Thymus (tissue), 11 donors: ENCODE results near the gene SMIM23. TPM values are rescaled to one million over a fixed set of nuclear protein-coding genes. Genes with fewer than 3 reads are reported as not detected.
"Not testable (repeated sequence)": the region's sequence is repeated elsewhere in the genome, so short reads cannot be mapped to it uniquely, and the experiment has no call there.

Experiments used
- DNase-seq, 9 donors: peaks; one replicate each; pipeline ENCODE4 v3.0.0-alpha.2; 2013; ENCODE audit warnings: low spot score in 9 of 9, low read depth in 6 of 9, missing footprints in 1 of 9
- H3K27ac ChIP-seq, 2 donors: one replicate each; pipeline ENCODE4 v1.5.1; 2013; ENCODE audit warnings: control low read depth in 1 of 2, low read depth in 1 of 2, low read length in 1 of 2, mild to moderate bottlenecking in 1 of 2, moderate library complexity in 1 of 2
- H3K27me3 ChIP-seq, 2 donors: one replicate each; pipeline ENCODE4 v1.5.1; 2013; ENCODE audit warnings: low read length in 1 of 2; ENCODE audit not compliant: control insufficient read depth in 2 of 2, insufficient read depth in 1 of 2
- H3K36me3 ChIP-seq, 2 donors: one replicate each; pipeline ENCODE4 v1.5.1; 2013; ENCODE audit warnings: low read length in 1 of 2, mild to moderate bottlenecking in 1 of 2, moderate library complexity in 1 of 2; ENCODE audit not compliant: control insufficient read depth in 2 of 2, insufficient read depth in 2 of 2
- H3K4me1 ChIP-seq, 2 donors: one replicate each; pipeline ENCODE4 v1.5.1; 2013; ENCODE audit warnings: low read length in 2 of 2; ENCODE audit not compliant: control insufficient read depth in 2 of 2, insufficient read depth in 2 of 2
- H3K4me3 ChIP-seq, 2 donors: one replicate each; pipeline ENCODE4 v1.5.1; 2013; ENCODE audit warnings: low read length in 2 of 2, control low read depth in 1 of 2, mild to moderate bottlenecking in 1 of 2
- H3K9me3 ChIP-seq, 2 donors: one replicate each; pipeline ENCODE4 v1.5.1; 2013; ENCODE audit warnings: low read length in 1 of 2, mild to moderate bottlenecking in 1 of 2; ENCODE audit not compliant: control insufficient read depth in 2 of 2, insufficient read depth in 1 of 2
- WGBS: extraction: QIAGEN DNeasy Blood & Tissue Kit; methylation state at CpG from one replicate; pipeline ENCODE4 v1.1.7; 2013; 5-methylcytosine and 5-hydroxymethylcytosine counted together
- polyA plus RNA-seq: library from polyadenylated mRNA; stranded (reverse); fragments of 200-250 nt; gene quantifications from one replicate; pipeline ENCODE4 v1.2.3, GENCODE V29; 2013
- total RNA-seq: library from RNA; stranded (reverse); fragments of 120-200 nt; gene quantifications from one replicate; pipeline ENCODE4 v1.2.4, GENCODE V29; 2013
- donor health status: healthy.

The SMIM23 gene
- total and polyA plus RNA-seq, 2 donors = 0.02 TPM; not detected in 1

DNA sequence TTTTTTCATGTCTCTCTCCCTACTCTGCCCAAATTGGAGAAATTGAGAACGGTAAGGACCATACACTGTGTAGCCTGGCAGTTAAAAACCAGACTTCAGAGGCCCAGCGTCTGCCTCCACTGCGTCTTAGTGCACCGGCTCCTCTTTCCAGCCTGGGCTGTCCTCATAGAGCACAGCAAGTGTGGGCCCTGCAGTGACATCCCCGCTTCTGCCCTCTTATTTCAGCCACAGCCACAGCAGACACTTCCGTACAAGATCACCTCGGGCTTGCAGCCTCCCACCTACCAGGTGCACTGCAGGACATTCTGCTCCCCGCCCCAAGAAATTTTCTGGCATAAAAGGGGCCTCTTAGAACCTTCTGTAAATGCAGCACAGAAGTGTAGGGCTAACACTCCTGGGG lies 21.4 kb upstream of the SMIM23 start:
- WGBS = 95% methylated on average over 8 of the region's 8 CpGs
- H3K4me3 ChIP-seq = no peak overlapping the region
- H3K9me3 ChIP-seq = no peaks in the 10 kb centered on the region
- H3K36me3 ChIP-seq = no peaks in the 10 kb centered on the region
- no peak for DNase-seq
- H3K27ac ChIP-seq = no peak overlapping the region
- no peaks in the 10 kb centered on the region for H3K27me3 ChIP-seq
- no peaks in the 10 kb centered on the region for H3K4me1 ChIP-seq

DNA sequence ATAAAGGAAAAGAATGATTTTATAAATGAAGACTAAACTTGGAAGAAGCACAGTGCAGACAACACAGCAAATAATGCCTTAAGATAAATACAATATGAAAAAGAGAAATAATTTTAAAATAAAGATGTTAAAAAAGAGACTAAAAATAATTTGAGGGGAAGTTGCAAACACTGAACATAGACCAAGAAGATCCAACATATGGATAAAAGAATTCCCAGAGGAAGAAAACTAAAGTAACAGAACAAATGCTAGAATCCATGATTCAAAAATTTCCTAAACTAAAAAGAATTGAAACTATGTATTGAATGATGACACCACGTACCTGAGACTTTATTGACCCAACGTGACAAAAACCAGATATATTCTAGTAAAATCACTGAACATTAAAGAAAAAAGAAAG lies 18.7 kb upstream of the SMIM23 start:
- Histone ChIP-seq H3K27ac (no peak overlapping the region), H3K36me3 (no peaks in the 10 kb centered on the region), H3K9me3 (no peaks in the 10 kb centered on the region), H3K4me1 (no peaks in the 10 kb centered on the region), H3K4me3 (no peak overlapping the region), H3K27me3 (no peaks in the 10 kb centered on the region)
- WGBS = 97% methylated on average over 2 of the region's 2 CpGs
- no peak for DNase-seq

DNA sequence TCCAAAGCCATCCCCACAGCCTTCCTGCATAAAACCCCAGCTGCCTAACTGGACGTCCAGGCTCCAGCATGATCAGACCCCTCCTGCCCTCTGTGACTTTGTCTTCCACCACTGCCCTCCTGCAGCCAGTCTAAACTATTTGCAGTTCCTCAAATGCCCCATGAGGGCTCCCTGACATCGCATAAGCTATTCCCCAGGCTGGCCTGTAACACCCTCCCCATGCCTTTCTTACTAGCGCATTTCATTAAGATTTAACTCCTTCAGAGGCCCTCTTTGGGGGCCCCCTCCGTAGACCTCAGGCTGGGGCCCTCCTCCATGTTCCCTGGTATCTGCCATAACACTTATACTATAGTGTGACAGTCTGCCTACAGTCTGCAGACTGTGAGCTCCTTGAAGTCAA lies 15.5 kb upstream of the SMIM23 start:
- DNase-seq = no peak
- no peaks in the 10 kb centered on the region for H3K9me3 ChIP-seq
- no peaks in the 10 kb centered on the region for H3K4me1 ChIP-seq
- H3K27me3 ChIP-seq = no peaks in the 10 kb centered on the region
- H3K4me3 ChIP-seq = no peak overlapping the region
- H3K36me3 ChIP-seq = no peaks in the 10 kb centered on the region
- H3K27ac ChIP-seq = no peak overlapping the region
- WGBS = 46% methylated on average over 4 of the region's 4 CpGs

DNA sequence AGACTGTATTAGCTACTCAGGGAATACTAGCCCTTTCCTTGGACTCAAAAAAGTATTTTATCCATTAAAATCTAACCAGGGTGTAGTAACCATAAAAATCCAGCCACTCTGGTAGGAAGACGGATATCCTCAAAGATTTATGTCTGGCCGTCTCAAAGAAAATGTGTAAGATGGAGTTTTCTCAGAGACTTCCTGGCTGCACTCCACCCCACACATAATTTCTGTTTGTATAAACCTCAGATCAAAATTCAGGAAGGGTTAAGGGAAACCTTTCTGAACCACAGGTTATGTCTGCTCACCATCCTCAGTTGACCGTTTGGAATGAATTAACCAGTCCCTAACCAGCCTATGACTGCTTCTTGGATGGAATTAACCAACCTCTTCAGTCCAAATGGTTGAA lies 13.8 kb upstream of the SMIM23 start:
- no peaks in the 10 kb centered on the region for H3K27me3 ChIP-seq
- no peaks in the 10 kb centered on the region for H3K9me3 ChIP-seq
- no peaks in the 10 kb centered on the region for H3K4me1 ChIP-seq
- DNase-seq = no peak
- no peaks in the 10 kb centered on the region for H3K36me3 ChIP-seq
- H3K27ac ChIP-seq = no peak overlapping the region
- H3K4me3 ChIP-seq = no peak overlapping the region
- WGBS = 34% methylated on average over 3 of the region's 3 CpGs

DNA sequence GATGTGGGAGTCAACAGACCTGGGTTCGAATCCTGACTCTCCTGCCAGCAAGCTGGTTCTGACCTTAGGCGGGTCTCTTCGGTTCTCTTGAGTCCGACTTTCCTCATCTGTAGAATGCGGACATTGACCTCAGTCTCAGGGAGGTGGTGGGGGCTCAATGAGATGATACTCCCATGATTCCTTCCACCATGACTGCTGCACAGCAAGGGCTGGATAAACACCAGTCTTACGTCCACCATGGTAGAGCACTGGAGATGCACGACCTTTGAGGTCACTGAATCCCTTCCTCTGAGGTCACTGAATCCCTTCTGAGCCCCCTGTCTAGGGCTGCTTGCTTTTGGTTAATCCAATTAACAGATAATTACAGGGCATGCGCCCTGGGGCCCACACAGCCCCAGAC lies 12.5 kb upstream of the SMIM23 start:
- Histone ChIP-seq H3K27ac (no peak overlapping the region), H3K9me3 (no peaks in the 10 kb centered on the region), H3K36me3 (no peaks in the 10 kb centered on the region), H3K4me3 (no peak overlapping the region), H3K4me1 (no peaks in the 10 kb centered on the region), H3K27me3 (no peaks in the 10 kb centered on the region)
- DNase-seq = no peak
- 94% methylated on average over 8 of the region's 8 CpGs for WGBS

DNA sequence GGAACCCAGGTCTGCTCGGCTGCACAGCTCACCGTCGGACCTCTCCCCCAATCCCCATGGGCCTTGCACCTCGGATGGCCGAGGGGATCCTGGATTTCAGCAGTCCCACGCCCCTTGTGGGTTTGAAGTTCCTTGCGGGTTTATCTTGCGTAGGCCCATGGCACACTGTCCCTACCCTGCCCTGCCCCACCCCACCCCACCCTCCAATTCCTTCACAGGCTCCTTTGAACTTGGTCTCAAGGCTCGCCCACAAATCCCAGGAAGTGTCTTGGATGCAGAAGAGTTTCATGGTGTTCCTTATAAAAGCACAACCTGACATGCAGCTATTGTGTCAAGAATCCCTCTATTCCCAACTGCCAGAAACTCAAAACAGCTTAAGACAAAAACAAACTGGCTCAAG lies 11.2 kb upstream of the SMIM23 start:
- DNase-seq = no peak
- Histone ChIP-seq H3K4me1 (no peaks in the 10 kb centered on the region), H3K4me3 (no peak overlapping the region), H3K27ac (no peak overlapping the region), H3K36me3 (no peaks in the 10 kb centered on the region), H3K27me3 (no peaks in the 10 kb centered on the region), H3K9me3 (no peaks in the 10 kb centered on the region)
- WGBS = 96% methylated on average over 9 of the region's 9 CpGs

DNA sequence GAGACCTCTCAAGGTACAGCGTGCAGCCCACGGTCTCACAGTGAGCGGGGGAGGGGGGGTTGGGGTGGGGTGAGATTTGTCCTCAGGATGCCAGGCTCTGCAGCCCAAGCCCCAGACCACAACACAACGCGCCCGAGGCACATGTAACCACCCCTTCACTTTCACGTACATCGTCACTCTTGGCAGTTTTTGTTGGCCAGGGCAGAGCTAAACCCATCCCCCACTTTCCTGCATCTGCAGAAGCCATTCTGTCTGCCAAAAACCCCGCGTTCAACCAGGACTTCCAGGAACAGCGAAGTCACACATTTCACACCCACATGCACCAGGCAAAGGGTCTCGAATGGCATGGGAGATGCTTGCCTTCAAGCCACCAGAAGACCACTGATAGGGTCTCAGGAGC lies 9.4 kb upstream of the SMIM23 start:
- Histone ChIP-seq H3K27ac (no peak overlapping the region), H3K27me3 (no peaks in the 10 kb centered on the region), H3K4me1 (no peaks in the 10 kb centered on the region), H3K36me3 (no peaks in the 10 kb centered on the region), H3K4me3 (no peak overlapping the region), H3K9me3 (no peaks in the 10 kb centered on the region)
- 41% methylated on average over 12 of the region's 12 CpGs for WGBS
- DNase-seq = no peak

DNA sequence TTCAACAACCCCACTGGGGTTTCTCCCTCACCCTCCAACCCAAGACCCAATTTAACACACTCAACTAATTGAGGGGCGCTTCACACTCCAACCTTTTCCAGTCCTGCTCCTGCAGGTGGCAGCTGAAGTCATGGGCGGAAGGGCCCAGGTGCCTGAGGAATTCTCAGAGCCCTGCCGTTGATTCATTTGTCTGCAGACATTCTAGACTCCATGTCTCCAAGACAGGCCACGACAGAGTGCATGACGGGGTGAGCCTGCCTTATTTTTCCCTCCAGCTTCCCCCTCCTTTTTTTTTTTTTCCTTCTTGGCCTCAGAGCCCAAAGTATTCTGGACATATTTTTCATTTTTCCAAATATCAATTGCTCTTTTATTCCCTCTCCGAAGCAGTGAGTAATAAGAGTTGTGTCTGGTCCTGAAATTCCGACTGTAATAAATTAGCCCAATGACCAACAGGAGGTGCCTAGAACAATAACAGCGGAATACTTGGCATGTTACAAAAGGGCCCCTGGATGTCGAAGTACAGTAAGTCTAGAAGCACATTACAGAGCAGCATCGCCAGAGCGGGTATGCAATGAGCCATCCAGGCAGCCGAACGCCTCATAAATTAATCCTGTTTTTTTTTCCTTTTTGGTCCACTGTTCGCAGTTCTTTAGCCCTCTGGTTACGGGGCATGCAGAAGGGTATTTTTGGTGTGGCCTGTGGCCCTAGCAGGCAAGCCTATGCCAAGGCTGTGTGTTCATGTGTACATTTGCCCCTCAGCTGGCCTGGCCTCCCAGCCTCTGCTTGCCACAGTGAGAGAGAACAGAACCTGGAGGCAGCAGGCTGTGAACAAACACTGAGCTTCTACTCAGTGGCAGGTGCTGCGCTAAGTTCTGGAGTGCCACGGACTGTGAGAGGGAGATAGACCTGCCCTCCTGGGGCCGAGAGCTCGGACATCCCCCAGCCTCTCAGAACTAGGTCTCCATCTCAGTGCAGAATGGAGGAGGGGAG lies 8.6 kb upstream of the SMIM23 start:
- no peaks in the 10 kb centered on the region for H3K36me3 ChIP-seq
- DNase-seq = no peak
- no peaks in the 10 kb centered on the region for H3K27me3 ChIP-seq
- no peak overlapping the region for H3K27ac ChIP-seq
- H3K4me3 ChIP-seq = no peak overlapping the region
- H3K9me3 ChIP-seq = no peaks in the 10 kb centered on the region
- no peaks in the 10 kb centered on the region for H3K4me1 ChIP-seq
- WGBS = 93% methylated on average over 19 of the region's 19 CpGs

DNA sequence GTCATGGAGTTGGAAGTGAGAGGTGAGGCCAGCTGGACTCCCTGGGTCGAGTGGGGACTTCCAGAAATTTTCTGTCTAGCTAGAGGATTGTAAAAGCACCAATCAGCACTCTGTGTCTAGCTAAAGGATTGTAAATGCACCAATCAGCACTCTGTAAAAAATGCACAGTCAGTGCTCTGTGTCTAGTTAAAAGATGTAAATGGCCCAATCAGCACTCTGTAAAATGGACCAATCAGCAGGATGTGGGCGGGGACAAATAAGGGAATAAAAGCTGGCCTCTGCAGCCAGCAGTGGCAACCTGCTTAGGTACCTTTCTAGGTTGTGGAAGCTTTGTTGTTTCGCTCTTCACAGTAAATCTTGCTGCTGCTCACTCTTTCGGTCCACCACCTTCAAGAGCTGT lies 3.9 kb upstream of the SMIM23 start:
- not testable (repeated sequence) for H3K27me3 ChIP-seq, H3K4me3 ChIP-seq, H3K4me1 ChIP-seq, DNase-seq, H3K36me3 ChIP-seq, H3K9me3 ChIP-seq, H3K27ac ChIP-seq
- WGBS = 92% methylated on average over 4 of the region's 4 CpGs
